MCF 10A (cell line): ENCODE results near the gene SCN4B. TPM values are rescaled to one million over a fixed set of nuclear protein-coding genes. Genes with fewer than 3 reads are reported as not detected.

Experiments
- BruUV-seq: library from RNA; stranded (reverse); fragments of 400-500 nt; replicated peaks from 2 replicates; lab custom pipeline; 2021; lab: Mats Ljungman, UMichigan
- CTCF ChIA-PET: fragments of 300-600 bp; sonication (Branson Sonifier 250); formaldehyde crosslinking; extraction: SDS; loops from one replicate; lab custom pipeline; 2021; ENCODE audit warnings: antibody characterized with exemption, inconsistent platforms; lab: Yijun Ruan, JAX
- POLR2A ChIA-PET: fragments of 300-600, 350-650 bp; sonication (Branson Sonifier 250); formaldehyde crosslinking; extraction: SDS; loops from one replicate; lab custom pipeline; 2020; ENCODE audit warnings: antibody characterized with exemption, inconsistent platforms; lab: Yijun Ruan, JAX
- DNase-seq: peaks from one replicate; pipeline ENCODE4 v3.0.0-alpha.2; 2018; ENCODE audit not compliant: unreplicated experiment
- H3K27ac Mint-ChIP-seq: one replicate; pipeline ENCODE4 v1.8.0; 2022; ENCODE audit warnings: mild to moderate bottlenecking, low read depth, mixed read lengths; ENCODE audit not compliant: unreplicated experiment
- H3K27me3 Mint-ChIP-seq: one replicate; pipeline ENCODE4 v1.8.0; 2022; ENCODE audit warnings: mixed read lengths; ENCODE audit not compliant: insufficient read depth, unreplicated experiment
- H3K36me3 Mint-ChIP-seq: one replicate; pipeline ENCODE4 v1.8.0; 2022; ENCODE audit warnings: mild to moderate bottlenecking, moderate library complexity, mixed read lengths; ENCODE audit not compliant: insufficient read depth, unreplicated experiment
- H3K4me1 Mint-ChIP-seq: one replicate; pipeline ENCODE4 v1.8.0; 2022; ENCODE audit warnings: mixed read lengths; ENCODE audit not compliant: insufficient read depth, unreplicated experiment
- H3K4me3 Mint-ChIP-seq: one replicate; pipeline ENCODE4 v1.8.0; 2022; ENCODE audit warnings: mild to moderate bottlenecking, moderate library complexity, mixed read lengths; ENCODE audit not compliant: unreplicated experiment
- H3K9me3 Mint-ChIP-seq: one replicate; pipeline ENCODE4 v1.8.0; 2022; ENCODE audit warnings: mixed read lengths; ENCODE audit not compliant: unreplicated experiment
- intact Hi-C: fragments of 100-400 bp; cut with micrococcal nuclease; formaldehyde crosslinking; loops from 2 replicates; pipeline ENCODE4 v1.14.1; 2022
- total RNA-seq: library from RNA; stranded (reverse); gene quantifications from 2 replicates; pipeline ENCODE4 v1.2.3, GENCODE V29; 2022
- TF ChIP-seq, protein P1 (sequence below): fragments of 200-600 bp; IDR thresholded peaks from one replicate; pipeline ENCODE4 v1.8.0; 2022; ENCODE audit warnings: antibody characterized with exemption, mild to moderate bottlenecking; ENCODE audit not compliant: unreplicated experiment

The SCN4B gene
- total RNA-seq, 1 experiment from 2014 or later, result not detected

DNA sequence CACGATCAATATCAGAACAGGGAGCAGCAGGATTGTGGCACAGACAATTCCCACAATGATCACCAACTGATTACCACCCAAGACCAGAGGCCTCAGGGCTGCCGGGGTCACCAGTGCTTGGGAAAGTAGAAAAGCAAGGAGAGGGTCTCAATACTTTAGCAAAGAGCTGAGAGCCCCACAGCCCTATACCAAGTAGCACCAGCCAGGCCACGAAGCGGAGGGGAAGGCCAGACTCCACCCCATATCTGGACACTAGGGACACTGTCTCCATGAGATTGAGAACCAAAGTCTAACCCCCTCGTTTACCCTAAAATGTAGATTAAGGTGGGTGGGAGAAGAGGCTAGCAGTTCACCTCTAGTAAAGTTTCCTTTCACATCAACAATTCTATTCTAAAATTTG is 47.9 kb upstream of the SCN4B start:
- Mint-ChIP-seq H3K27ac (no peak overlapping the region), H3K27me3 (no peaks in the 10 kb centered on the region), H3K4me3 (no peak overlapping the region), H3K36me3 (no peaks in the 10 kb centered on the region), H3K4me1 (peaks cover 2% of the 10 kb centered on the region), H3K9me3 (no peaks in the 10 kb centered on the region)
- ChIA-PET CTCF (interaction anchor here (0.6 to 0.7 kb wide), 2 partner anchors 78 to 460 kb away, joined by 3 to 4 read pairs; no protein-coding TSS in a partner anchor), POLR2A (no interaction called here)
- intact Hi-C loops, result no loop called here
- no TSS peak for BruUV-seq
- TF ChIP-seq, protein P1, sequence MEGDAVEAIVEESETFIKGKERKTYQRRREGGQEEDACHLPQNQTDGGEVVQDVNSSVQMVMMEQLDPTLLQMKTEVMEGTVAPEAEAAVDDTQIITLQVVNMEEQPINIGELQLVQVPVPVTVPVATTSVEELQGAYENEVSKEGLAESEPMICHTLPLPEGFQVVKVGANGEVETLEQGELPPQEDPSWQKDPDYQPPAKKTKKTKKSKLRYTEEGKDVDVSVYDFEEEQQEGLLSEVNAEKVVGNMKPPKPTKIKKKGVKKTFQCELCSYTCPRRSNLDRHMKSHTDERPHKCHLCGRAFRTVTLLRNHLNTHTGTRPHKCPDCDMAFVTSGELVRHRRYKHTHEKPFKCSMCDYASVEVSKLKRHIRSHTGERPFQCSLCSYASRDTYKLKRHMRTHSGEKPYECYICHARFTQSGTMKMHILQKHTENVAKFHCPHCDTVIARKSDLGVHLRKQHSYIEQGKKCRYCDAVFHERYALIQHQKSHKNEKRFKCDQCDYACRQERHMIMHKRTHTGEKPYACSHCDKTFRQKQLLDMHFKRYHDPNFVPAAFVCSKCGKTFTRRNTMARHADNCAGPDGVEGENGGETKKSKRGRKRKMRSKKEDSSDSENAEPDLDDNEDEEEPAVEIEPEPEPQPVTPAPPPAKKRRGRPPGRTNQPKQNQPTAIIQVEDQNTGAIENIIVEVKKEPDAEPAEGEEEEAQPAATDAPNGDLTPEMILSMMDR, result no peak
- DNase-seq, result no peak

DNA sequence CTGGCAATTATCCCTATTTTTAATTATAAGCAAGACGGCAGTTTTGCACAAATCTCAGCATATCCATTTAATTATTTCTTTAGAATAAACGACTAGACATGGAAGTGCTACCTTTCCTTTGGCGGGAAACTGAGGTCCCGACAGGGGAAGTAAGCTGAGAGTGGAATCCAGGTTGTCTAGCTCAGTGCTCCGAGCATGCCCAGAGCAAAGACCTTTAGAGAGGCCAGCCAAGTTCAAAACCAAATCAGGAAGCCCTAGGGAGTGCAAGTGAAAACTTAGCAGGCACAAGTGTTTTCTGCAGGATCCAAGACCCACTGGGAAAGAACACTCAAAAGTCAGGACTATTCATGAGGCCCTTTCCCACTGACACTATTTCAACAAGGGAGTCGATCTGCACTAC is 46.5 kb upstream of the SCN4B start:
- CTCF ChIA-PET, result interaction anchor here (0.6 to 2.8 kb wide), 46 partner anchors 9 to 1754 kb away, joined by 3 to 58 read pairs (median 7); partner anchors contain the start of genes JAML, MPZL2 and MPZL3
- Mint-ChIP-seq H3K27me3 (no peaks in the 10 kb centered on the region), H3K27ac (no peak overlapping the region), H3K9me3 (no peaks in the 10 kb centered on the region), H3K36me3 (no peaks in the 10 kb centered on the region), H3K4me3 (no peak overlapping the region), H3K4me1 (peaks cover 9% of the 10 kb centered on the region)
- TF ChIP-seq, protein P1, result no peak
- no peak for DNase-seq
- POLR2A ChIA-PET, result interaction anchor here (1.0 to 1.8 kb wide), 4 partner anchors 47 to 160 kb away, joined by 5 to 13 read pairs (median 5); partner anchors contain the start of genes MPZL2 and UBE4A
- BruUV-seq, result no TSS peak
- intact Hi-C loops, result no loop called here

GRCh38 chr11:118198370-118198769 is 45.7 kb upstream of the SCN4B start:
- no peaks in the 10 kb centered on the region for H3K36me3 Mint-ChIP-seq
- H3K27me3 Mint-ChIP-seq, result no peaks in the 10 kb centered on the region
- intact Hi-C loops, result loop anchor here (1.0 kb wide), 3 partner anchors 93 to 290 kb away; no protein-coding TSS in a partner anchor
- DNase-seq, result peak; percentile 53
- TF ChIP-seq, protein P1, result peak; percentile 88
- H3K27ac Mint-ChIP-seq, result no peak overlapping the region
- ChIA-PET POLR2A (interaction anchor here (0.5 to 1.8 kb wide), 9 partner anchors 48 to 660 kb away, joined by 3 to 13 read pairs (median 4); partner anchors contain the start of genes MPZL2 and UBE4A), CTCF (interaction anchor here (0.5 to 2.8 kb wide), 68 partner anchors 9 to 1753 kb away, joined by 3 to 58 read pairs (median 4); partner anchors contain the start of genes JAML, MPZL2, MPZL3 and UBE4A)
- BruUV-seq, result no TSS peak
- peaks cover 9% of the 10 kb centered on the region for H3K4me1 Mint-ChIP-seq
- no peak overlapping the region for H3K4me3 Mint-ChIP-seq
- no peaks in the 10 kb centered on the region for H3K9me3 Mint-ChIP-seq

DNA sequence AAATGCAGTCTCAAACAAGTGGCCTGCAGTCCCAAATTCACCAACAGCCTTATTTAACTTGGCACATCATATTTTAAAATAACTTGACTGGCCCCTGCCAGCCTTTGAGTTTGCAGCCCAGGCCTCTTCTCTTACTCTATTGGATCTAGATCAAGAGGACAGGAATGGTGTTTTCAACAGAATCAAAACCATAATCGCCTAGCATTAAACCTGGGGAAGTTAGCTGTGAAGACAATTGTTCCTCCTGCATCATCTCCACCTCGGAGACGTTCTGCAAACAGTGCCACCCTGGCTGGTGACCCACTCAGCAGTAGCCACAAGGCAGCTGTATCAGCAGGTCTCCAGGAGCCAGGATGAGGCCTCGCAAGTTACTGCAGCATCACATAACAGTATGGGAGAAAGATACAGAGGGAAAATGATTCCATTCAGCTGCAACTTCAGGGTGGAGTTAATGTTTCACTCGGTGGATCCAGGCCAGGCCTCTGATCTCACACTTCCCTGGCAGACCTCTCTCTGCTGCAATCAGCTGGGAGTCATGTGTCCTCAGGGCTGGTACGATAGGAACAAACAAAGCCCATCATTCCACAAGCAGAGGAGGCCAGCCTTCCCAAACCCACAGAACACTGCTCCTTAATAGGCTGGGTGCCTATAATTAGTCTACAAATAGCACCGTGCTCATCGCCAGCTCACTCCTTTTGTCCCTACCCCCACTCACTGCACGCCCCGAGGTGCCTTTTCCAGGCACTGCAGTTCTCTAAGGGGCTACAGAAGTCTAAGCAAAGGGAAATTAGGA is 42.4 kb upstream of the SCN4B start:
- DNase-seq, result peak; percentile 67
- intact Hi-C loops, result loop anchor here (1.0 kb wide), 2 partner anchors 27 to 50 kb away; no protein-coding TSS in a partner anchor
- H3K4me1 Mint-ChIP-seq, result peaks cover 9% of the 10 kb centered on the region
- BruUV-seq, result TSS peak; percentile 69
- peak overlapping the region; percentile 5 for H3K4me3 Mint-ChIP-seq
- H3K36me3 Mint-ChIP-seq, result no peaks in the 10 kb centered on the region
- no peak overlapping the region for H3K27ac Mint-ChIP-seq
- no peaks in the 10 kb centered on the region for H3K9me3 Mint-ChIP-seq
- H3K27me3 Mint-ChIP-seq, result peaks cover 4% of the 10 kb centered on the region
- ChIA-PET POLR2A (interaction anchor here (0.9 to 2.6 kb wide), 5 partner anchors 23 to 173 kb away, joined by 3 to 15 read pairs (median 4); partner anchors contain the start of genes MPZL2 and MPZL3), CTCF (interaction anchor here (0.6 to 2.6 kb wide), 8 partner anchors 24 to 415 kb away, joined by 3 to 13 read pairs (median 4); no protein-coding TSS in a partner anchor)
- TF ChIP-seq, protein P1, result no peak
